ENCODE results near the gene LAIR1.

DNA sequence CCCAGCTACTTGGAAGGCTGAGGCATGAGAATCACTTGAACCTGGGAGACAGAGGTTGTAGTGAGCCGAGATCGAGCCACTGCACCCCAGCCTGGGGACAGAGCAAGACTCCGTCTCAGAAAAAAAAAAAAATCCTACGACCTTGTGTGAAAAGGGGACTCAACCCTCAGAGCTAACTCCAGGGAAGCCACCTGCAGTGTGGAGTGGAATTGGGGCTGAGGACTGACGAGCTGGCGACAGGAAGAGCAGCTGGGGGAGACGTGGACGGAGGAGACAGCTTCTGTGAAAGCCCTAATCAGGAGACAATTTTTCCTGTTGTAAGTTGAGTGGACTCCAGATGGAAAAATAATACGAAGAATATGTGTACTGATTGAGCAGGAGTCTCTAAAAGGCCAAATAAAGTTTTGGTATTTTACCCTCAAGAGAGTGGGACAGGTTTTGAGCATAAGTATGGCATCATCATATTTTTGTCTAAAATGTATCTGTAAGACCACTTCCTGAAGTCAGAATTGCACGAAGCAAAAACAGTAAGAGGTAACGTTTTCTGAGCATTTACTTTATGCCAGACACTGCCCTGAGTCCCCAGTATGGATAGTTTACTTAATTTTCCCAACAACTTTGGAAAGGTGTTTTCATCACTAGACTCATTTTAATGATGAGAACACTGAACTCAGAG, 12.0 kb upstream of the LAIR1 start:
- TF ChIP-seq CTCF (optimal IDR thresholded peaks at IDR 0.05 in 1 of 3, IDR thresholded peaks at IDR 0.05 in 1 of 3, conservative IDR thresholded peaks at IDR 0.05 in 1 of 3; ENCODE audit: extremely low read depth in 1 of 3, insufficient read depth in 2 of 3, low read length in 3 of 3), result no peak
- TF ChIP-seq EZH2 (IDR thresholded peaks at IDR 0.05; ENCODE audit: low read length), result no peak
